Caco-2 (cell line): Measurements from ENCODE around the gene ANXA7. TPM values are rescaled to one million over a fixed set of nuclear protein-coding genes. Genes with fewer than 3 reads are reported as not detected.
"Not testable (repeated sequence)": the region's sequence is repeated elsewhere in the genome, so short reads cannot be mapped to it uniquely, and the experiment has no call there.

Source experiments
- BruUV-seq: library from RNA; stranded (reverse); fragments of 400-500 nt; replicated peaks from 2 replicates; lab custom pipeline; 2021; lab: Mats Ljungman, UMichigan
- CTCF ChIA-PET: fragments of 300-600 bp; sonication (Branson Sonifier 250); formaldehyde crosslinking; loops from one replicate; lab custom pipeline; 2022; ENCODE audit warnings: antibody characterized with exemption; lab: Charles Lee
- POLR2A ChIA-PET: fragments of 300-600 bp; sonication (Branson Sonifier 250); formaldehyde crosslinking; loops from one replicate; lab custom pipeline; 2022; ENCODE audit warnings: antibody characterized with exemption; lab: Charles Lee
- DNase-seq, 2 experiments: peaks; one replicate each; pipeline versions ENCODE4 v3.0.0 to v3.0.0-alpha.2; 2020 to 2022
- H3K27me3 ChIP-seq: replicated peaks from 2 replicates; pipeline ENCODE4 v1.6.0; 2011; ENCODE audit warnings: low read length; ENCODE audit not compliant: control insufficient read depth, insufficient read depth
- H3K36me3 ChIP-seq: 2 replicates; pipeline ENCODE4 v1.5.1; 2011; ENCODE audit warnings: low read length; ENCODE audit not compliant: control insufficient read depth, insufficient read depth
- H3K4me1 ChIP-seq: fragments of 250-450 bp; sonication (Bioruptor Pico); 2 replicates; pipeline ENCODE4 v1.5.1; 2020; ENCODE audit warnings: mild to moderate bottlenecking
- H3K4me3 ChIP-seq: 2 replicates; pipeline ENCODE4 v1.5.1; 2011; ENCODE audit warnings: low read depth, mild to moderate bottlenecking, control low read depth, low read length
- H3K9me3 ChIP-seq: fragments of 250-450 bp; sonication (Bioruptor Pico); 2 replicates; pipeline ENCODE4 v1.5.1; 2020; ENCODE audit warnings: mild to moderate bottlenecking, moderate library complexity
- H3K27ac Mint-ChIP-seq: one replicate; pipeline ENCODE4 v1.8.0; 2022; ENCODE audit warnings: mixed read lengths; ENCODE audit not compliant: unreplicated experiment
- H3K27me3 Mint-ChIP-seq: one replicate; pipeline ENCODE4 v1.8.0; 2022; ENCODE audit warnings: mixed read lengths; ENCODE audit not compliant: insufficient read depth, unreplicated experiment
- H3K36me3 Mint-ChIP-seq: one replicate; pipeline ENCODE4 v1.8.0; 2022; ENCODE audit warnings: mild to moderate bottlenecking, mixed read lengths; ENCODE audit not compliant: insufficient read depth, unreplicated experiment
- H3K4me1 Mint-ChIP-seq: one replicate; pipeline ENCODE4 v1.8.0; 2022; ENCODE audit warnings: low read depth, mixed read lengths; ENCODE audit not compliant: unreplicated experiment
- H3K4me3 Mint-ChIP-seq: one replicate; pipeline ENCODE4 v1.8.0; 2022; ENCODE audit warnings: mild to moderate bottlenecking, moderate library complexity, mixed read lengths; ENCODE audit not compliant: unreplicated experiment
- H3K9me3 Mint-ChIP-seq: one replicate; pipeline ENCODE4 v1.8.0; 2022; ENCODE audit warnings: mixed read lengths; ENCODE audit not compliant: unreplicated experiment
- CTCF ChIP-seq, 2 experiments: fragments of 200-600 bp in 1 of 2; IDR thresholded peaks; 1 replicate in 1 of 2; 2 replicates in 1 of 2; pipeline versions ENCODE4 v1.5.1 to v1.8.0; 2011 to 2022; ENCODE audit warnings: antibody characterized with exemption in 1 of 2, control low read depth in 1 of 2, inconsistent platforms in 1 of 2, low read depth in 1 of 2, low read length in 1 of 2, mild to moderate bottlenecking in 1 of 2, moderate library complexity in 1 of 2; ENCODE audit not compliant: insufficient read depth in 1 of 2, severe bottlenecking in 1 of 2, unreplicated experiment in 1 of 2
- intact Hi-C: fragments of 100-400 bp; cut with micrococcal nuclease; formaldehyde crosslinking; loops from one replicate; pipeline ENCODE4 v1.10.0; 2022; ENCODE audit not compliant: unreplicated experiment
- total RNA-seq: library from RNA; stranded (reverse); gene quantifications from 2 replicates; pipeline ENCODE4 v1.2.3, GENCODE V29; 2022

The ANXA7 gene
- total RNA-seq, 1 experiment from 2014 or later: 240 TPM

DNA sequence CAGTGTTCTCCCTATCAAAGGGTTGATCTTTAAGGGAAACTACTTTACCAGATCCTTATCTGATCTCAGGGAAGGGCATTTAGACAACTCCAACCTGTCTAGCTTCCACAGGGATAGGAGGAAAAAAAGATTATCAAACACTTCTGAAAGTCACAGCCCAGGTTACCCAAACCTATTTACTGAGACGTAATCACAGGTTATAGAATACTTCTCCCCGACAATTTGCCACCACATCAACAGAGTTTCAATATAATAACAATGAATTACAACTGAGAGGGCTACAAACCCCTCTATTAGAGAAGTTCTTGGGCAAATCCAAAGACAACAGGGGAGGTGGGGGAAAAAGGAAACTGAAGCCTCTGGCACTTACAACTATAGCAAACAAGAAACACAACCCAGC is 81.5 kb downstream of the ANXA7 start:
- Mint-ChIP-seq H3K27me3 (peaks cover 13% of the 10 kb centered on the region), H3K4me3 (no peak overlapping the region), H3K36me3 (no peaks in the 10 kb centered on the region), H3K27ac (no peak overlapping the region), H3K9me3 (no peaks in the 10 kb centered on the region), H3K4me1 (no peaks in the 10 kb centered on the region)
- BruUV-seq: no TSS peak
- ChIA-PET POLR2A (no interaction called here), CTCF (no interaction called here)
- no peaks in the 10 kb centered on the region for H3K9me3 ChIP-seq
- no peaks in the 10 kb centered on the region for H3K36me3 ChIP-seq
- no peaks in the 10 kb centered on the region for H3K27me3 ChIP-seq
- no peak overlapping the region for H3K4me3 ChIP-seq
- no peak for DNase-seq
- intact Hi-C loops: no loop called here
- TF ChIP-seq CTCF (IDR thresholded peaks at IDR 0.05; ENCODE audit: insufficient read depth in 1 of 2, low read depth in 1 of 2, low read length in 1 of 2, severe bottlenecking in 1 of 2, unreplicated experiment in 1 of 2): no peak
- no peaks in the 10 kb centered on the region for H3K4me1 ChIP-seq

DNA sequence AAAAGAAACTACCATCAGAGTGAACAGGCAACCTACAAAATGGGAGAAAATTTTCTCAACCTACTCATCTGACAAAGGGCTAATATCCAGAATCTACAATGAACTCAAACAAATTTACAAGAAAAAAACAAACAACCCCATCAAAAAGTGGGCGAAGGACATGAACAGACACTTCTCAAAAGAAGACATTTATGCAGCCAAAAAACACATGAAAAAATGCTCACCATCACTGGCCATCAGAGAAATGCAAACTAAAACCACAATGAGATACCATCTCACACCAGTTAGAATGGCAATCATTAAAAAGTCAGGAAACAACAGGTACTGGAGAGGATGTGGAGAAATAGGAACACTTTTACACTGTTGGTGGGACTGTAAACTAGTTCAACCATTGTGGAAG is 85.3 kb downstream of the ANXA7 start:
- CTCF ChIA-PET, H3K9me3 Mint-ChIP-seq, H3K4me1 ChIP-seq, H3K27me3 ChIP-seq, H3K36me3 Mint-ChIP-seq, H3K27ac Mint-ChIP-seq, DNase-seq, H3K9me3 ChIP-seq, POLR2A ChIA-PET, H3K36me3 ChIP-seq, H3K4me1 Mint-ChIP-seq, BruUV-seq, H3K4me3 ChIP-seq, H3K4me3 Mint-ChIP-seq, intact Hi-C loops: not testable (repeated sequence)
- H3K27me3 Mint-ChIP-seq: peaks cover 17% of the 10 kb centered on the region

GRCh38 chr10:73325290-73325689 is 88.6 kb downstream of the ANXA7 start:
- H3K27me3 ChIP-seq, DNase-seq, BruUV-seq, POLR2A ChIA-PET, CTCF ChIA-PET, H3K9me3 ChIP-seq, H3K4me3 ChIP-seq, H3K4me3 Mint-ChIP-seq, H3K4me1 ChIP-seq, H3K27me3 Mint-ChIP-seq, H3K4me1 Mint-ChIP-seq, H3K36me3 ChIP-seq, H3K36me3 Mint-ChIP-seq, intact Hi-C loops, H3K27ac Mint-ChIP-seq: not testable (repeated sequence)
- H3K9me3 Mint-ChIP-seq: peaks cover 13% of the 10 kb centered on the region

Other genes with a start within 250 kb of the ANXA7 start
- 51.8 and 52.6 TPM in 2 replicates for gene ECD, start 246.1 kb downstream of the ANXA7 start, total RNA-seq
- 13.2 and 14.1 TPM in 2 replicates for gene FAM149B1, start 245.9 kb downstream of the ANXA7 start, total RNA-seq
- 64.4 and 65.2 TPM in 2 replicates for gene DNAJC9, start 166.8 kb downstream of the ANXA7 start, total RNA-seq
- 191 and 194 TPM in 2 replicates for gene MRPS16, start 161.4 kb downstream of the ANXA7 start, total RNA-seq
- gene CFAP70, start 55.2 kb downstream of the ANXA7 start, total RNA-seq: 0.26 and 0.39 TPM in 2 replicates
- 2.0 and 2.1 TPM in 2 replicates for gene MSS51, start 19.5 kb upstream of the ANXA7 start, total RNA-seq
- gene PPP3CB, start 82.0 kb upstream of the ANXA7 start, total RNA-seq: 41.5 and 44.5 TPM in 2 replicates
- gene USP54, start 177.3 kb upstream of the ANXA7 start, total RNA-seq: 43.5 and 45.8 TPM in 2 replicates
- gene MYOZ1, start 227.4 kb upstream of the ANXA7 start, total RNA-seq: 0.35 and 0.52 TPM in 2 replicates
- gene SYNPO2L, start 242.0 kb upstream of the ANXA7 start, total RNA-seq: 0.12 and 0.16 TPM in 2 replicates